GM19395 (cell line): Measurements from ENCODE around the gene MRPL21.

Experiments
- ATAC-seq: cut with Tn5 transposase; IDR thresholded peaks from one replicate; pipeline ENCODE4 v1.9.1; 2021; ENCODE audit warnings: mild to moderate bottlenecking, moderate library complexity; ENCODE audit not compliant: unreplicated experiment

The MRPL21 gene

DNA sequence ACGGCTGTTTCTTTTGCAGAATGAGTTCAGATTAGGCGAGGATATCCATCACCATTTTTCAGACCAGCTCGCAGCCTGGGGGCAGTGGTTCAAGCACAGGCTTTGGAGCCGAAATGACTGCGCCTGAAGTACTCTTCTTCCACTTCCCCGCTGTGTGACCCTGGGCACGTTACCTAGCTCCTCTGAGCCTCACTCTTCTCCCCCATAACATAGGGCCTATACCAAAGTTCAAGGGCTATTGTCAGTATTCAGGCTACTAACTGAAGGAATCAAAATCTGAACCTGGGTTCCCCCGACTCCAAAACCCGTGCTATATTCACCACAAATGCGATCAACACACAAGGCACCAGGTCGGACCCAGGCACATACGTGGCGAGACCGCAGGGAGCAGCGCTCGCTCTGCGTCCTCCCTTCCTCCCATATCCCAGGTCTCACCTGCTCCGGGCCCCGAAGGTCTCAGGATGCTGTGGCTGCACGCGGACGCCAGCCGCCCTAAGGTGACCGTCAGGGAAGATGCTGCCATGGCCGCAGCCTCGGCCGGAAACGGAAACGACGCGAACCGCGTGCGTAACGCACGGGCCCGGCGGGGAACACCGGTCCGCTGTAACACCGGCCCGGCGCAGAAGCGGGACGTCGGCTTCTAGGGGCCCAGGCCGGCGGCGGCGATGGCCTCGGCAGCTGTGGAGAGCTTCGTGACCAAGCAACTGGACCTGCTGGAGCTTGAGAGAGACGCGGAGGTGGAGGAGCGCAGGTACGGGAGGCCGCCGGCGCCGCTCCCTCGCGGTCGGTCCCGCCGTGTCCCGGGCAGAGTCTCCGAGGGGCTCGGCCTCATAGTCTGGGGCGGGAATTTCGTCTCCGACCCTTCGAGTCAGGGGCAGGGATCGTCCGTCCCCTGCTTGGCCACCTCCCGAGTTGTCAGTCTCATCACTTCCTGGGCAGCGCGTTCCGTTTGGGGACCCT, at the start of gene MRPL21, which contains the start of gene IGHMBP2:
TSS of gene MRPL21 (minus strand) at position 545 of the 960 bp plus-strand sequence. CDS start at position 523, 22 bp downstream.
TSS of gene IGHMBP2 (plus strand) at position 604 of the 960 bp plus-strand sequence. CDS start at position 666, 62 bp downstream.
- ATAC-seq = peak; percentile 90

- ATAC-seq = no peak
Observed at GRCh38 chr11:68950762-68951161, 47.1 kb upstream of the MRPL21 start.

- no peak for ATAC-seq
Observed at GRCh38 chr11:68950270-68950669, 46.6 kb upstream of the MRPL21 start.

- no peak for ATAC-seq
Observed at GRCh38 chr11:68948935-68949334, 45.3 kb upstream of the MRPL21 start.

- no peak for ATAC-seq
Observed at GRCh38 chr11:68948496-68948895, 44.9 kb upstream of the MRPL21 start.

GRCh38 chr11:68947151-68947550, 43.5 kb upstream of the MRPL21 start:
- ATAC-seq = no peak

DNA sequence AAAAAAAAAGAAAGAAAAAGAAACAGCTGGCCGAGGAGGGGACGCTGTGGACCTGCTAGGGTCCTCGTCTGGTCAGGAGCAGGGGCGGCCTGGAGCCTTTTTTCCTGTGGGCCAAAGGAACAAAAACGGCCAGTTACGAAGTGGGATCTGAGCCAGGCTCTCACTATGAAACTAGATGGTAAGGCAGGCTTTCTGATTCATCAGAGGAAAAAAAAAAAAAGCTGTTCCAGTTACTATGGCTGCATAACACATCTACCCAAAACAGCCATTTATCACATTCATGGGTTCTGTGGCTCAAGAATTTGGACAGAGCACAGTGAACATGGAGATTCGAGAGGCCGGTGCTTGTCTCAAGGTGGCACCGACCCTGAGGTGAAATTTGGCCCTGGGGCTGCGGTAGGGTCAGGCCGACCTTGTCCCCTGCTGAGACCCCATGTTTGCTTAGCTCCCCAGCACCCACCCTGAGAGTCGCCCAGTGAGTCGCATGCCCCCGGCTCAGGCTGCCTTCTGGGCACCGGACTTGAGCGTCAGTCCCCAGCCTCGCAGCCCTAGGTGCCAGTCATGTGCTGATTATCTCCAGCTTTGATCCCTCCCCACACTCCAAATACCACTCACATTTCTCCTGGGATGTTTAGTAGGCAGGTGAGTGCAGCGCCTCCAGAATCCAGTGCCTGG, 42.9 kb upstream of the MRPL21 start:
- no peak for ATAC-seq

DNA sequence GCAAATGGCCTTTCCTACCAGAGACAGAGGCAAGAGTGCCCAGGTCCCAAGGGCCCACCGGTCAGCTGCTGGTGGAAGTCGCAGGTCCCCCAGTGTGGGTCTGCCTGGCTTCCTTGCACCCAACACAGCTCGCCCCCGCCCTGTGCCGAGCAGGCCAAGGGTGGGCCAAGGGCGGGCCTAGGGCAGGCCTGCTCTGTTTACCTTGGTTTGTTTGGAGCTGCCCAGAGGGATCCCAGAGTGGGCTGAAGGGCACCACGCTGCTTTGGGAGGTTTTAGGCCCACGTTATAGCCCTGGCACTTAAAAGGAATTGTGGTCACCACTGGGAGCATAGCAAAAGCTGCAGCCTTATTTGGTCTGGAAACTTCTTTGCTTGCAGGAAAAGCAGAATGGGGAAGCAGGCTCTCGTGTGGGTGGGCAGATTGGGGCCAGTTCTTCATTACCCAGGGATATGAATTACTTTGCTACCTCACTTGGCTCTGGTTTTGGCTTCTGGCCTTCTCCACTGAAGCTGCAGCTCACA, 39.2 kb upstream of the MRPL21 start:
- ATAC-seq = no peak

DNA sequence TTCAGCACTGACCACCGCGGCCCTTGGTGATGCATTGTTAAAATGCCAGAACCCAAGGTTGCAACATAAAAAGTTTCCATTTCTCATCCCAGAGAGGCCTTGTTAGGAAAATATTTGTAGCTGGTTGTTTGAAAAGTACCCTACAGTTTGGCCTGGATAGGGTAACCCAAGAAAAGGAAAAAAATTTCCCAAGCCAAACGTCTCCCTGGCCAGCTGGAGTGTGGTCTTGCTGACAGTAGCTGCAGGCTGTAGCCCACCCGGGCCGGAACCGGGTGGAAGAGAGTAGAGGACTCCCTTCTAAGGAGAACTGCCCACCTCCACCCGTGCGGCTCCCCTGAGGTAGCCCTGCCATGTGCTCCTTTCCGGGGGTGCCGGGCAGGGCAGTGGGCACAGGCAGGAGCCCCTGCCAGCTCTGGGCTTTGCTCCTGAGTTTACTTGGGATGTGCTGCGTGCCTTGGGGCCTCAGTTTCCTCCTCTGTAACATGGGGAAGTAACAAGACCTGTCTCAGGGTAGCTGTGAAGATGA, 38.5 kb upstream of the MRPL21 start:
- no peak for ATAC-seq

GRCh38 chr11:68941324-68942094, 37.9 kb upstream of the MRPL21 start:
- ATAC-seq = no peak

DNA sequence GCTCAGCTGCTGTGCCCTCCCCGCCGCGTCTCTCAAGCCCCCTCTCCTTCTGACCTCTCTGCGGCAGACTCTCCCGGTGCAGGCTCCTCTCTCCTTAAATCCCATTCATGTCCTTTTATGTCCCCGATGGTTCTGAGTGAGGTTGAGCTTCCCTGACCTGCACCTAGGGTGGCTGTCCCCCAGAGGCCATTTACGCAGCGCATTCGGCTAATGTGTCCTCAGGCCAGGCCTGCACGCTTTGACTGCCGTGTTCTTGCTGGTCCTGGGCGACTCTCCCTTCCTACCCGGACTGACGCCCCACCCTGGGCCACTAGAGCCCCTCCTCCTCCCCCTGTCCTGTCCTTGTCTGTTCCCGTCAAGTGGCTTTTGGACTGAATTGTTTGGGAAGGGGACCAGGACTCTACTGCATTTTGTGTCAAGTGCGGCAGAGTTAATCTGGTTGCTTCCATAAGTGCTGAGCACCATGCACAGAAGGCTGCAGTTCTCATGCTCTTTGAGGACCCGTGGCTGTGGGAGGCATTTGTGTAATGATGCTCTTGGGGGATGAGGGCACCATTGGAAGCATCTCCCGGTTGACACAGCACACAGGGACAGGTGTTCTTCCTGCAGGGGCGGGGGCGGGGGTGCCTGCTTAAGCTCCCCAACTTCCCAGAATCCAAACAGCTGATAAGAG, 37.2 kb upstream of the MRPL21 start:
- no peak for ATAC-seq

DNA sequence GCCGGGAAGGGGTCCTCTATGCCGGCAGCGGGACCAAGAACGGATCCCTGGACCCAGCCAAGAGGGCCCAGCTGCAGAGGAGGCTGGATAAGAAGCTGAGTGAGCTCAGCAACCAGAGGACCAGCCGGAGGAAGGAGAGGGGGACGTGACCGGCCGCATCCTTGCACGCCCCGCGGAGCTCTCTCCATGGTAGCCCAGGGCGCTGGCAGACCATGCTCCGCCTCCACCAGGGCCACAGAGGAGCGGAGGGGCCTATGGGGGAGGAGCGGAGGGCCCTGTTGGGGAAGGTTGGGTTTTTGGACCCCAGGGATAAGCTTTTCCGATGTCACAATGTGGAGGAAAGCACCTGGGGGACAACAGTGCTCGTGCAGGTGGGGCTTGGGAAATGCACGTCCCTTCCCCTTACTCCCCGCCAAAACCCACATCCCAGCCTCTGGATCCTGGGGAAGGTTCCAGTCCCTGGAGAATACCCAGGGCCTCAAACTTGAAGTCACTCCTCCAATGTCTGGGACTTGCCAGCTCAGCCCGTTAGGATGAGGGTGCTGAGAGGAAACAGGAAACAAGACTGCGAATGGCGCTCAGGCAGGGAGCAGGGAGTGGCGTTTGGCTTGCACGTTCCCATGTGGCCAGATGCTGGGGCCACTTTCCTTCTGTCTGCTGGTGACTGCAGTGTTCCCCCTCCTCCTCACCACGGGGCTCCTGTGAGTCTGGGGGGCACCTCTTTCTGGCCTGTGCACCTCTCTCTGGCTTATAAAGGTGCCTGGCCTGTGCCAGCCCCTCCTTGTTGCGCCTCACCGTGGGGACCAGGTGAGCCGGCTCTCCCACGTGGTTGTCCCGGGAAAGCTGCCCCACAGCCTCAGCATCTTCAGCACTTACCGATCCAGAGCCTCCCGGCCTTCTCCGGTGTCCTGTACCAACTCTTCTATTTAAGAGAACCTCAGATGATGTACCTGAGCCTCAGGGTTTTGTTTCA, 36.2 kb upstream of the MRPL21 start:
- no peak for ATAC-seq

GRCh38 chr11:68938816-68939582, 35.4 kb upstream of the MRPL21 start:
- ATAC-seq = no peak

DNA sequence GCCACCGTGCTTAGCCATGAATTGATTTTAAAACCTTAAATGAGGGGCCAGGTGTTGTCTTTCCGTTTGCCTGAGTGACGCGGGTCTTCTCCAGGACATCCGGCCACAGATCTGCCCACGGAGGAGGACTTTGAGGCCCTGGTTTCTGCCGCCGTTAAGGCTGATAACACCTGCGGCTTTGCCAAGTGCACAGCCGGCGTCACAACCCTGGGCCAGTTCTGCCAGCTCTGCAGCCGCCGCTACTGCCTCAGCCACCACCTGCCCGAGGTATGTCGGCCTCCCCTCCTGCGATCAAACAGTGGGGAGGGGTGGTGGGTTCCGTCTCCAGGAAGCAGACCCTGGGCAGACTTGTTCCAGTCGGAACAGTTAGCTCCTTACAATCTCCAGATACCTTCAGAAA, 34.5 kb upstream of the MRPL21 start:
- ATAC-seq = no peak

GRCh38 chr11:68936676-68937620, 33.3 kb upstream of the MRPL21 start:
- no peak for ATAC-seq

DNA sequence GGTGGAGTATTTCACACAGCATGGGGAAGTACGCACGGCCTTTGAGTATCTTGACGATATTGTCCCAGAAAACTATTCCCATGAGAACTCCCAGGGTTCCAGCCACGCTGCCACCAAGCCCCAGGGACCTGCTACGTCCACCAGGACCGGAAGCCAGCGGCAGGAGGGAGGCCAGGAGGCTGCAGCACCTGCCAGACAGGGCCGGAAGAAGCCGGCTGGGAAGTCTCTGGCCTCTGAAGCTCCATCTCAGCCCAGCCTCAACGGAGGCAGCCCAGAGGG, 32.7 kb upstream of the MRPL21 start:
- ATAC-seq = no peak
